Retinal pigment epithelial cell (primary cell): ENCODE measurements around the gene USP9X.

Experiments
- DNase-seq: peaks from one replicate; pipeline ENCODE4 v3.0.0-alpha.2; 2010; ENCODE audit warnings: low read depth
- H3K4me3 ChIP-seq: 2 replicates; pipeline ENCODE4 v1.5.1; 2011; ENCODE audit warnings: mild to moderate bottlenecking, low read length, control low read depth, moderate library complexity
- TF ChIP-seq, protein P1 (sequence below): conservative IDR thresholded peaks from 2 replicates; pipeline ENCODE4 v1.5.1; 2011; ENCODE audit warnings: low read depth, low read length, control low read depth, inconsistent platforms

Gene USP9X

DNA sequence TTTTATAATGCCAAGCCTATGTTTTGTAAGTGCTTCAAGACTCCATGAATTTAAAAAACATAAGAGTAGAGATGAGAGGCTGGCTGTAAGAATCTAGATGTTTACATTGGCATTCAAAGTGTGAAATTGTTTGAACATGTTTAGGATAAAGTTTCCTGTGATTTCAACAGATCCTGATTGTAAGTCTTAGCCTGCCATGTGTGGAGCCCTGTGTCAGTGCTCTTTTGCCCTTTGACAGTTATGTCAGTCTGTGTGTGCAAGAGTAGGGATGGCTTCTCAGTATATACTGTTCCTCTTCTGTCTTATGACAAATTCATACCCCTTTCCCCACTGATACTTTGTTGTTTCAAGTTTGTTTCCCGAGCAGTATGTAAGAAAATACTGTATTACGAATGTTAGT, 68.2 kb downstream of the USP9X start:
- no peak for DNase-seq
- TF ChIP-seq, protein P1, sequence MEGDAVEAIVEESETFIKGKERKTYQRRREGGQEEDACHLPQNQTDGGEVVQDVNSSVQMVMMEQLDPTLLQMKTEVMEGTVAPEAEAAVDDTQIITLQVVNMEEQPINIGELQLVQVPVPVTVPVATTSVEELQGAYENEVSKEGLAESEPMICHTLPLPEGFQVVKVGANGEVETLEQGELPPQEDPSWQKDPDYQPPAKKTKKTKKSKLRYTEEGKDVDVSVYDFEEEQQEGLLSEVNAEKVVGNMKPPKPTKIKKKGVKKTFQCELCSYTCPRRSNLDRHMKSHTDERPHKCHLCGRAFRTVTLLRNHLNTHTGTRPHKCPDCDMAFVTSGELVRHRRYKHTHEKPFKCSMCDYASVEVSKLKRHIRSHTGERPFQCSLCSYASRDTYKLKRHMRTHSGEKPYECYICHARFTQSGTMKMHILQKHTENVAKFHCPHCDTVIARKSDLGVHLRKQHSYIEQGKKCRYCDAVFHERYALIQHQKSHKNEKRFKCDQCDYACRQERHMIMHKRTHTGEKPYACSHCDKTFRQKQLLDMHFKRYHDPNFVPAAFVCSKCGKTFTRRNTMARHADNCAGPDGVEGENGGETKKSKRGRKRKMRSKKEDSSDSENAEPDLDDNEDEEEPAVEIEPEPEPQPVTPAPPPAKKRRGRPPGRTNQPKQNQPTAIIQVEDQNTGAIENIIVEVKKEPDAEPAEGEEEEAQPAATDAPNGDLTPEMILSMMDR = no peak
- no peak overlapping the region for H3K4me3 ChIP-seq

DNA sequence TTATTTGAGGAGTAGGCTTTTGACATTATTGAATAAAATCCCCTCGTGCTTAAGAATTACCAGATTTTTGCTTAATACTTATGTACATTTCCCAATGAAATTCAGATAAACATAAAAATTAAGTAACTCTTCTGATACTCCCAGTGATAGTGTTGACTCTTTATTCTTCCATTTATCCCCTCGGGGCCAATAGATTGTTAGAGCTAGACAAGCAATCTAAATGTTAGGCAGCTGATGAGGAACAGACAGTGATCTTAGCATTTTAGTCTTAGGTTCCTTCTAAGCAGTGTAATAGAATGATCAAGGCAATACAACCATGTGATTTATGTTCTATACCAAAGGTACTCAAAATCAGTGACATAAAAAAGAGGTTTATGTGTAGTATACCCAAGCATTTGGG, 68.7 kb downstream of the USP9X start:
- no peak overlapping the region for H3K4me3 ChIP-seq
- TF ChIP-seq, protein P1 = no peak
- DNase-seq = no peak

DNA sequence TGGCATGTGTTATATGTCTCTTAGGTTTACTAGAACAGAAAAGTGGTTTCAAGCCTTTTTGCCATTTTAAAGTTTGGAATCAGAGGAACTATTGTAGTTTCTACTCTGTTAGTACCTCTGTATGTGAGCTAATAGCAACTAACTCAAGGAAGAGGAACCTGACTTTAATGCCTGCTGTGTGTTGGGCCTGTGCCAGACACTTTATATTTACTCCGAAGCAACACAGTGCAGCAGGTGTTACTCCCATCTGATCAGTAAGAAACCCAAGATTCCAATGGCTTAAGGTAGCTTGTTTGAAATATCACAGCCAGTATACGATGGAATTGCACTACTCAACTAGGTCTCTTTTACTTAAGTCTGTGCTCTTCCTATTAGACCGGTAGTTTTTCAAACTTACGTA, 79.2 kb downstream of the USP9X start:
- no peak overlapping the region for H3K4me3 ChIP-seq
- no peak for DNase-seq
- TF ChIP-seq, protein P1 = no peak

DNA sequence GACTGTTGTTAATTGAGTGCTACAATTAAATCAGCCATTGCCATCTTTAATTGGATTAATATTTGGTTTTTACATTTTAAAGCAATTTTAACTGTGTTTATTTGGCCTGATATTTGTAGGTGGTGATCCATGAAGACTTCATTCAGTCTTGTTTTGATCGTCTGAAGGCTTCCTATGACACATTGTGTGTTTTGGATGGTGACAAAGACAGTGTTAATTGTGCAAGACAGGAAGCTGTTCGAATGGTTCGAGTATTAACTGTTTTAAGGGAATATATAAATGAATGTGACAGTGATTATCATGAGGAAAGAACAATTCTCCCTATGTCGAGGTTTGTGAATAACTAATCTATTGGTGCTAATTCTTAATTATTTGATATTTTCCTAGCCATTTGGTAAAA, 82.6 kb downstream of the USP9X start:
- TF ChIP-seq, protein P1 = no peak
- no peak overlapping the region for H3K4me3 ChIP-seq
- DNase-seq = no peak

DNA sequence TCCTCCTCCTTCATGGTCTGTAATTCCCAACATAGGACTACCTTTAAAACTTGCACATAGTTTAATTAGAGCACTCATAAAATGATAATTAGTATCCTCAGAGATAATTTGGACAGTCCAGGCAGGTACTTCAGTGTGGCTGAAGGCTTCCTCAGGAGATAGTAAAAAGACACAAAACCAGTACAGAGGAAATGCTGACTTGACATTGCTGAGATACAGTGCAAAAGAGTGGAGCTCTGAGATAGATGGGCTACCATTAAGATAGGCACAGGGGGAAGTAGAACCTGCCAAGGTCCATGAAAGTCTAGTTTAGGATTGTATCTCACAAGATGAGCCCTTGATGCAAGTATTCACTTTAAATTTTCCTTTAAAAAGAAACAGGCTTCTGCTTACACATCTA, 91.0 kb downstream of the USP9X start:
- TF ChIP-seq, protein P1 = no peak
- DNase-seq = no peak
- H3K4me3 ChIP-seq = no peak overlapping the region

DNA sequence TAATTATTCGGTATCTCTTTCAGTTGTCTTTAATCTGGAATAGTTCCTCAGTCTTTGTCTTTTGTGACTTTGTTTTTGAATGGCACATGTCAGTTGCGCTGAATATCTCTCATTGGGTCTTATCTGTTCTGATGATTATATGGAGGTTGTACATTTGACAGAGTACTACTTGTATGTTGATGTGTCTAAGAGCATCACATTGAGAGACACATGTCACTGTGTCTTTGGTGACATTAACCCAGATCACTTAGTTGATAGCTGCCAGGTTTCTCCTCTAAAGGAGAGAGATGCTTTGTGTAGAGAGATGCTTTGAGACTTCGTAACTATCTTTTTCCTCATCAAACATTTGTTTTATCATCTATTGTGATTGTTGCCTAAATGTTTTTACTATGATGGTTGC, 92.1 kb downstream of the USP9X start:
- DNase-seq = no peak
- H3K4me3 ChIP-seq = no peak overlapping the region
- TF ChIP-seq, protein P1 = no peak

DNA sequence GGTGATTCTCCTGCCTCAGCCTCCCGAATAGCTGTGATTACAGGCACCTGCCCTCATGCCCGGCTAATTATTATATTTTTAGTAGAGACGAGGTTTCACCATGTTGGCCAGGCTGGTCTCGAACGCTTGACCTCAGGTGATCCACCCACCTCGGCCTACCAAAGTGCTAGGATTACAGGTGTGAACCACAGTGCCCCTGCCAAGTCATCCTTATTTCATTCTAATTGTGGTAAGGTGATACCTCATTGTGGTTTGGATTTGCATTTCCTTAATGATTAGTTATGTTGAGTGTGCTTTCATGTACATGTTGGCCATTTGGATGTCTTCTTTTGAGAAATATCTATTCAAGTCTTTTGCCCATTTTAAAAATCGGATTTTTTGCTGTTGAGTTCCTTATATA, 93.0 kb downstream of the USP9X start:
- no peak for DNase-seq
- no peak overlapping the region for H3K4me3 ChIP-seq
- TF ChIP-seq, protein P1 = no peak
